Measurements from ENCODE around the gene TBX1.

GRCh38 chr22:19811811-19812771 lies 51.5 kb downstream of the TBX1 start:
- TF ChIP-seq, protein P1, sequence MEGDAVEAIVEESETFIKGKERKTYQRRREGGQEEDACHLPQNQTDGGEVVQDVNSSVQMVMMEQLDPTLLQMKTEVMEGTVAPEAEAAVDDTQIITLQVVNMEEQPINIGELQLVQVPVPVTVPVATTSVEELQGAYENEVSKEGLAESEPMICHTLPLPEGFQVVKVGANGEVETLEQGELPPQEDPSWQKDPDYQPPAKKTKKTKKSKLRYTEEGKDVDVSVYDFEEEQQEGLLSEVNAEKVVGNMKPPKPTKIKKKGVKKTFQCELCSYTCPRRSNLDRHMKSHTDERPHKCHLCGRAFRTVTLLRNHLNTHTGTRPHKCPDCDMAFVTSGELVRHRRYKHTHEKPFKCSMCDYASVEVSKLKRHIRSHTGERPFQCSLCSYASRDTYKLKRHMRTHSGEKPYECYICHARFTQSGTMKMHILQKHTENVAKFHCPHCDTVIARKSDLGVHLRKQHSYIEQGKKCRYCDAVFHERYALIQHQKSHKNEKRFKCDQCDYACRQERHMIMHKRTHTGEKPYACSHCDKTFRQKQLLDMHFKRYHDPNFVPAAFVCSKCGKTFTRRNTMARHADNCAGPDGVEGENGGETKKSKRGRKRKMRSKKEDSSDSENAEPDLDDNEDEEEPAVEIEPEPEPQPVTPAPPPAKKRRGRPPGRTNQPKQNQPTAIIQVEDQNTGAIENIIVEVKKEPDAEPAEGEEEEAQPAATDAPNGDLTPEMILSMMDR (IDR thresholded peaks at IDR 0.05 in 2 of 3, conservative IDR thresholded peaks at IDR 0.05 in 1 of 3; ENCODE audit: borderline replicate concordance in 1 of 3, insufficient read depth in 1 of 3, low read depth in 2 of 3, low read length in 2 of 3), result no peak
- TF ChIP-seq SRF (IDR thresholded peaks at IDR 0.05; ENCODE audit: low read depth) (no peak), POLR2A (IDR thresholded peaks at IDR 0.05; ENCODE audit: borderline replicate concordance, extremely low read depth, insufficient read depth, insufficient read length) (no peak), POLR2AphosphoS5 (IDR thresholded peaks at IDR 0.05; ENCODE audit: low read depth, low read length) (no peak), ZNF274 (IDR thresholded peaks at IDR 0.05; ENCODE audit: low read depth, low read length) (no peak), EZH2 (IDR thresholded peaks at IDR 0.05) (no peak), ZBTB33 (IDR thresholded peaks at IDR 0.05; ENCODE audit: extremely low read depth, insufficient replicate concordance, low read length) (no peak), JUND (IDR thresholded peaks at IDR 0.05) (no peak), YY1 (IDR thresholded peaks at IDR 0.05; ENCODE audit: extremely low read depth, insufficient replicate concordance, low read depth, low read length) (no peak), CBX3 (IDR thresholded peaks at IDR 0.05; ENCODE audit: low read depth) (no peak)

Data from HCT116 (cell line).